Thyroid gland (tissue), 4 donors: ENCODE results near the gene CCT7. TPM values are rescaled to one million over a fixed set of nuclear protein-coding genes. Genes with fewer than 3 reads are reported as not detected.

ENCODE experiments used
- DNase-seq, 2 donors: peaks; one replicate each; pipeline ENCODE4 v3.0.0-alpha.2; 2019
- H3K27ac ChIP-seq, 3 donors: fragments of 200-600 bp; sonication (generic); 1 replicate in 2 of 3; 2 replicates in 1 of 3; pipeline ENCODE4 v1.5.1; 2016 to 2019; ENCODE audit warnings: mild to moderate bottlenecking in 1 of 3, moderate library complexity in 1 of 3
- H3K27me3 ChIP-seq: fragments of 200-600 bp; sonication (generic); one replicate; pipeline ENCODE4 v1.5.1; 2019
- H3K36me3 ChIP-seq, 2 donors: fragments of 200-600 bp; sonication (generic); one replicate each; pipeline ENCODE4 v1.5.1; 2016 to 2019
- H3K4me1 ChIP-seq, 2 donors: fragments of 200-600 bp; sonication (generic); one replicate each; pipeline ENCODE4 v1.5.1; 2017 to 2019
- H3K4me3 ChIP-seq, 3 donors: fragments of 200-600 bp; sonication (generic); replicated peaks in 1 of 3; 1 replicate in 2 of 3; 2 replicates in 1 of 3; pipeline ENCODE4 v1.5.1; 2016; ENCODE audit warnings: mild to moderate bottlenecking in 1 of 3
- H3K9me3 ChIP-seq: fragments of 200-600 bp; sonication (generic); one replicate; pipeline ENCODE4 v1.5.1; 2017
- CTCF ChIP-seq, 6 experiments: fragments of 200-600 bp in 3 of 6; fragments of 450-650 bp in 3 of 6; sonication (generic) in 3 of 6; IDR thresholded peaks; one replicate each; pipeline ENCODE4 v1.5.1; 2016 to 2019; ENCODE audit warnings: antibody characterized with exemption in 6 of 6, mild to moderate bottlenecking in 2 of 6, inconsistent platforms in 1 of 6, moderate library complexity in 1 of 6
- POLR2A ChIP-seq, 2 donors: fragments of 450-650 bp; IDR thresholded peaks; one replicate each; pipeline ENCODE4 v1.6.1; 2017; ENCODE audit warnings: antibody characterized with exemption in 2 of 2, mild to moderate bottlenecking in 2 of 2, moderate library complexity in 1 of 2
- WGBS, 2 donors: methylation state at CpG; one replicate each; pipeline ENCODE4 v1.1.5; 2017; 5-methylcytosine and 5-hydroxymethylcytosine counted together
- intact Hi-C: fragments of 100-400 bp; cut with DNase I; formaldehyde crosslinking; loops from one replicate; pipeline ENCODE4 v1.15.1; 2023
- total RNA-seq, 4 donors: library from RNA; depleted of rRNA; stranded (reverse); fragments of >200 nt; gene quantifications; one replicate each; pipeline ENCODE4 v1.2.3, GENCODE V29; 2016

Gene CCT7
- total RNA-seq, 4 donors from 2014 or later: 160 to 205 (median 189) TPM

GRCh38 chr2:73292906-73293533, 58.9 kb downstream of the CCT7 start:
- no peak for TF ChIP-seq POLR2A (IDR thresholded peaks at IDR 0.05)
- TF ChIP-seq CTCF (IDR thresholded peaks at IDR 0.05): no peak
- Histone ChIP-seq H3K4me3 (peak overlapping the region in 2 of 3 donors; percentile 9 to 26), H3K27me3 (peaks cover 36% of the 10 kb centered on the region), H3K9me3 (no peaks in the 10 kb centered on the region), H3K36me3 (no peaks in the 10 kb centered on the region), H3K4me1 (peaks cover 0 to 16% of the 10 kb centered on the region in 2 donors), H3K27ac (no peak overlapping the region)
- DNase-seq: no peak
- 6 to 9% methylated on average over 12 to 18 of the region's 64 CpGs for WGBS, 2 donors
- intact Hi-C loops: no loop called here

- Histone ChIP-seq H3K4me3 (peak within 1 kb of the TSS in 2 of 3 donors; percentile 9 to 26), H3K27ac (no peak within 1 kb of the TSS), H3K9me3 (no peaks in the 10 kb centered on the region), H3K27me3 (peaks cover 36% of the 10 kb centered on the region), H3K36me3 (no peaks in the 10 kb centered on the region), H3K4me1 (peaks cover 0 to 16% of the 10 kb centered on the region in 2 donors)
- peak; percentile 20 to 32 for DNase-seq
- 2 to 6% methylated on average over 12 to 35 of the region's 45 CpGs for WGBS, 2 donors
- intact Hi-C loops: no loop called here
- TF ChIP-seq CTCF (IDR thresholded peaks at IDR 0.05) (no peak), POLR2A (IDR thresholded peaks at IDR 0.05) (no peak)
These were observed 59.5 kb downstream of the CCT7 start, which contains the start of gene EGR4 for GRCh38 chr2:73293534-73294171. Gene EGR4, minus strand, starts transcription at chr2:73293548. Its CDS starts 231 bp downstream, at chr2:73293317.

GRCh38 chr2:73294239-73294638, 60.1 kb downstream of the CCT7 start:
- intact Hi-C loops: no loop called here
- no peak overlapping the region for H3K4me3 ChIP-seq
- WGBS, 2 donors: 90 to 94% methylated on average over 2 of the region's 2 CpGs
- no peak for DNase-seq
- no peak overlapping the region for H3K27ac ChIP-seq
- peaks cover 36% of the 10 kb centered on the region for H3K27me3 ChIP-seq
- peaks cover 0 to 16% of the 10 kb centered on the region in 2 donors for H3K4me1 ChIP-seq
- TF ChIP-seq CTCF (IDR thresholded peaks at IDR 0.05): no peak
- no peak for TF ChIP-seq POLR2A (IDR thresholded peaks at IDR 0.05)
- no peaks in the 10 kb centered on the region for H3K36me3 ChIP-seq
- no peaks in the 10 kb centered on the region for H3K9me3 ChIP-seq

GRCh38 chr2:73295751-73296400, 61.8 kb downstream of the CCT7 start:
- H3K36me3 ChIP-seq: no peaks in the 10 kb centered on the region
- no peak overlapping the region for H3K27ac ChIP-seq
- peaks cover 0 to 16% of the 10 kb centered on the region in 2 donors for H3K4me1 ChIP-seq
- WGBS, 2 donors: 29 to 32% methylated on average over 5 of the region's 5 CpGs
- DNase-seq: no peak
- intact Hi-C loops: no loop called here
- no peaks in the 10 kb centered on the region for H3K9me3 ChIP-seq
- no peak overlapping the region for H3K4me3 ChIP-seq
- TF ChIP-seq CTCF (IDR thresholded peaks at IDR 0.05) (no peak), POLR2A (IDR thresholded peaks at IDR 0.05) (no peak)
- peaks cover 35% of the 10 kb centered on the region for H3K27me3 ChIP-seq

- Histone ChIP-seq H3K27me3 (peaks cover 22% of the 10 kb centered on the region), H3K27ac (no peak overlapping the region), H3K4me3 (no peak overlapping the region), H3K4me1 (peaks cover 0 to 9% of the 10 kb centered on the region in 2 donors), H3K9me3 (no peaks in the 10 kb centered on the region), H3K36me3 (no peaks in the 10 kb centered on the region)
- no peak for DNase-seq
- intact Hi-C loops: no loop called here
- 9 to 21% methylated on average over 2 of the region's 2 CpGs for WGBS, 2 donors
- TF ChIP-seq POLR2A (IDR thresholded peaks at IDR 0.05) (no peak), CTCF (IDR thresholded peaks at IDR 0.05) (no peak)
These were observed 63.0 kb downstream of the CCT7 start for GRCh38 chr2:73297151-73297559.
